Measurements from ENCODE around the gene RPL13. TPM values are rescaled to one million over a fixed set of nuclear protein-coding genes. Genes with fewer than 3 reads are reported as not detected.
A peak's percentile ranks its signal among the peaks of the same experiment; 100 is the strongest.

The RPL13 gene
- polyA plus RNA-seq, 3 donors, result 1,251 to 2,437 (median 1,329) TPM

DNA sequence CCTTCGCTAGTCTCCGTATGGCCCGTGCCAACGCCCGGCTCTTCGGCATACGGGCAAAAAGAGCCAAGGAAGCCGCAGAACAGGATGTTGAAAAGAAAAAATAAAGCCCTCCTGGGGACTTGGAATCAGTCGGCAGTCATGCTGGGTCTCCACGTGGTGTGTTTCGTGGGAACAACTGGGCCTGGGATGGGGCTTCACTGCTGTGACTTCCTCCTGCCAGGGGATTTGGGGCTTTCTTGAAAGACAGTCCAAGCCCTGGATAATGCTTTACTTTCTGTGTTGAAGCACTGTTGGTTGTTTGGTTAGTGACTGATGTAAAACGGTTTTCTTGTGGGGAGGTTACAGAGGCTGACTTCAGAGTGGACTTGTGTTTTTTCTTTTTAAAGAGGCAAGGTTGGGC lies 2.5 kb downstream of the RPL13 start:
- Mint-ChIP-seq H3K36me3 (peaks cover 41 to 43% of the 10 kb centered on the region in 2 donors), H3K9me3 (no peaks in the 10 kb centered on the region), H3K27ac (peak overlapping the region in 2 of 7 donors; percentile 11 to 23), H3K27me3 (ENCODE audit: low read depth in 3 of 3) (peaks cover 1 to 6% (median 3%) of the 10 kb centered on the region in 3 donors), H3K4me3 (peak overlapping the region in 1 of 2 donors; percentile 3), H3K4me1 (peaks cover 65% of the 10 kb centered on the region)
- H4K20me1 ChIP-seq (ENCODE audit: insufficient read depth, low read length), result peaks cover 55% of the 10 kb centered on the region
- intact Hi-C loops (cut with micrococcal nuclease), result loop anchor here in 1 of 2 donors (5.0 kb wide), 2 partner anchors 159 to 309 kb away; partner anchors contain the start of genes TCF25, VPS9D1 and ZNF276
- peaks cover 35 to 36% of the 10 kb centered on the region in 2 donors for H3K36me3 ChIP-seq (replicated peaks in 1 of 2; ENCODE audit: control insufficient read depth in 1 of 2, insufficient read depth in 2 of 2, low read length in 2 of 2)
- peaks cover 40 to 64% of the 10 kb centered on the region in 2 donors for H3K4me1 ChIP-seq (ENCODE audit: control insufficient read depth in 1 of 2, insufficient read depth in 2 of 2, low read length in 2 of 2)
- peaks cover 22% of the 10 kb centered on the region for H3K79me2 ChIP-seq (ENCODE audit: insufficient read depth, low read length)
- TF ChIP-seq CTCF (IDR thresholded peaks at IDR 0.05), result no peak
- peaks cover 0 to 2% of the 10 kb centered on the region in 2 donors for H3K27me3 ChIP-seq (ENCODE audit: control insufficient read depth in 2 of 2, insufficient read depth in 2 of 2, low read length in 2 of 2)
- H2AFZ ChIP-seq (ENCODE audit: insufficient read depth, low read depth, low read length, poor library complexity, severe bottlenecking), result no peak overlapping the region
- H3K9me3 ChIP-seq (replicated peaks in 1 of 2; ENCODE audit: control insufficient read depth in 1 of 2, insufficient read depth in 1 of 2, low read length in 2 of 2), result no peaks in the 10 kb centered on the region
- no peak overlapping the region for H3K4me2 ChIP-seq (replicated peaks; ENCODE audit: extremely low read depth, low read length, poor library complexity, severe bottlenecking)
- H3K9ac ChIP-seq (ENCODE audit: insufficient read depth, low read length, poor library complexity, severe bottlenecking), result no peak overlapping the region
- no peak overlapping the region for H3K4me3 ChIP-seq (replicated peaks in 1 of 3; ENCODE audit: low read depth in 2 of 3, low read length in 3 of 3)
- no peak overlapping the region for H3K27ac ChIP-seq (ENCODE audit: low read depth in 1 of 2, low read length in 2 of 2)
- DNase-seq, result no peak
- 71% methylated on average over 4 of the region's 12 CpGs for WGBS (ENCODE audit: insufficient coverage)

DNA sequence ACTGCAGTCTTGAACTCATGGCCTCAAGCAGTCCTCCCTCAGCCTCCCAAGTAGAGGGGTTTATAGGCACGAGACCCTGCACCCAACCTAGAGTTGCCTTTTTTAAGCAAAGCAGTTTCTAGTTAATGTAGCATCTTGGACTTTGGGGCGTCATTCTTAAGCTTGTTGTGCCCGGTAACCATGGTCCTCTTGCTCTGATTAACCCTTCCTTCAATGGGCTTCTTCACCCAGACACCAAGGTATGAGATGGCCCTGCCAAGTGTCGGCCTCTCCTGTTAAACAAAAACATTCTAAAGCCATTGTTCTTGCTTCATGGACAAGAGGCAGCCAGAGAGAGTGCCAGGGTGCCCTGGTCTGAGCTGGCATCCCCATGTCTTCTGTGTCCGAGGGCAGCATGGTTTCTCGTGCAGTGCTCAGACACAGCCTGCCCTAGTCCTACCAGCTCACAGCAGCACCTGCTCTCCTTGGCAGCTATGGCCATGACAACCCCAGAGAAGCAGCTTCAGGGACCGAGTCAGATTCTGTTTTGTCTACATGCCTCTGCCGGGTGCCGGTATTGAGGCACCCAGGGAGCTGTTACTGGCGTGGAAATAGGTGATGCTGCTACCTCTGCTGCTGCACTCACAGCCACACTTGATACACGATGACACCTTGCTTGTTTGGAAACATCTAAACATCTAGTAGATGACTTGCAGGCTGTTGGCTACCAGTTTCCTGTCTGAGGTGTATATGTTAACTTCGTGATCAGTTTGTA lies 3.3 kb downstream of the RPL13 start:
- Histone ChIP-seq H4K20me1 (ENCODE audit: insufficient read depth, low read length) (peaks cover 55% of the 10 kb centered on the region), H3K4me1 (ENCODE audit: control insufficient read depth in 1 of 2, insufficient read depth in 2 of 2, low read length in 2 of 2) (peaks cover 38 to 60% of the 10 kb centered on the region in 2 donors), H2AFZ (ENCODE audit: insufficient read depth, low read depth, low read length, poor library complexity, severe bottlenecking) (no peak overlapping the region), H3K4me2 (replicated peaks; ENCODE audit: extremely low read depth, low read length, poor library complexity, severe bottlenecking) (no peak overlapping the region), H3K36me3 (replicated peaks in 1 of 2; ENCODE audit: control insufficient read depth in 1 of 2, insufficient read depth in 2 of 2, low read length in 2 of 2) (peaks cover 35 to 36% of the 10 kb centered on the region in 2 donors), H3K27me3 (ENCODE audit: control insufficient read depth in 2 of 2, insufficient read depth in 2 of 2, low read length in 2 of 2) (peaks cover 0 to 2% of the 10 kb centered on the region in 2 donors), H3K9me3 (replicated peaks in 1 of 2; ENCODE audit: control insufficient read depth in 1 of 2, insufficient read depth in 1 of 2, low read length in 2 of 2) (no peaks in the 10 kb centered on the region), H3K4me3 (replicated peaks in 1 of 3; ENCODE audit: low read depth in 2 of 3, low read length in 3 of 3) (no peak overlapping the region), H3K79me2 (ENCODE audit: insufficient read depth, low read length) (peaks cover 22% of the 10 kb centered on the region), H3K27ac (ENCODE audit: low read depth in 1 of 2, low read length in 2 of 2) (no peak overlapping the region), H3K9ac (ENCODE audit: insufficient read depth, low read length, poor library complexity, severe bottlenecking) (no peak overlapping the region)
- Mint-ChIP-seq H3K27me3 (ENCODE audit: low read depth in 3 of 3) (peaks cover 4 to 6% (median 5%) of the 10 kb centered on the region in 3 donors), H3K4me1 (peaks cover 63% of the 10 kb centered on the region), H3K27ac (peak overlapping the region in 1 of 7 donors; percentile 5), H3K9me3 (no peaks in the 10 kb centered on the region), H3K36me3 (peaks cover 41 to 43% of the 10 kb centered on the region in 2 donors), H3K4me3 (no peak overlapping the region)
- no peak for TF ChIP-seq CTCF (IDR thresholded peaks at IDR 0.05)
- intact Hi-C loops (cut with micrococcal nuclease), result loop anchor here in 1 of 2 donors (5.0 kb wide), 2 partner anchors 158 to 308 kb away; partner anchors contain the start of genes TCF25, VPS9D1 and ZNF276
- WGBS (ENCODE audit: insufficient coverage), result 96% methylated on average over 7 of the region's 12 CpGs
- no peak for DNase-seq
